GM18951 (cell line): Measurements from ENCODE around the gene KLB.
"Not testable (repeated sequence)": the region's sequence is repeated elsewhere in the genome, so short reads cannot be mapped to it uniquely, and the experiment has no call there.

ENCODE experiments used
- POLR2A ChIP-seq: IDR thresholded peaks from 4 replicates; pipeline ENCODE4 v1.6.1; 2011; ENCODE audit warnings: mild to moderate bottlenecking; ENCODE audit not compliant: insufficient read length, insufficient read depth; ENCODE audit errors: extremely low read depth
- in situ Hi-C: fragments of 300-500 bp; cut with MboI; formaldehyde crosslinking; loops from one replicate; pipeline ENCODE4 v1.12.0; 2022; ENCODE audit warnings: low sequenced_read_pairs, mixed read lengths, inconsistent platforms; ENCODE audit not compliant: unreplicated experiment

The KLB gene

DNA sequence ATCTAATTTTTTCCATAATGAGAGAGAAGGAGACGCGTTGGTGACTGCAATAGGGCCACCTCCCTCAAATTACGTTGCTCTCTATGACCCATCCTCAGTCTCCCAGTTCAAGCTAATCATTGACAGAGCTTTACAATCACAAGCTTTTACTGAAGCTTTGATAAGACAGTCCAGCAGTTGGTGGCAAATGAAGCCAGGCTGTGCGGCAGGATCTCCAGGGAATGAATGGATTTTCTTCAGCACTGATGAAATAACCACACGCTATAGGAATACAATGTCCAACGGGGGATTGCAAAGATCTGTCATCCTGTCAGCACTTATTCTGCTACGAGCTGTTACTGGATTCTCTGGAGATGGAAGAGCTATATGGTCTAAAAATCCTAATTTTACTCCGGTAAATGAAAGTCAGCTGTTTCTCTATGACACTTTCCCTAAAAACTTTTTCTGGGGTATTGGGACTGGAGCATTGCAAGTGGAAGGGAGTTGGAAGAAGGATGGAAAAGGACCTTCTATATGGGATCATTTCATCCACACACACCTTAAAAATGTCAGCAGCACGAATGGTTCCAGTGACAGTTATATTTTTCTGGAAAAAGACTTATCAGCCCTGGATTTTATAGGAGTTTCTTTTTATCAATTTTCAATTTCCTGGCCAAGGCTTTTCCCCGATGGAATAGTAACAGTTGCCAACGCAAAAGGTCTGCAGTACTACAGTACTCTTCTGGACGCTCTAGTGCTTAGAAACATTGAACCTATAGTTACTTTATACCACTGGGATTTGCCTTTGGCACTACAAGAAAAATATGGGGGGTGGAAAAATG is at the start of gene KLB:
Gene KLB, plus strand, starts transcription at position 168 of the 821 bp plus-strand sequence. Its CDS starts 20 bp downstream, at position 188.
- no peak for TF ChIP-seq POLR2A
- in situ Hi-C loops = no loop called here

DNA sequence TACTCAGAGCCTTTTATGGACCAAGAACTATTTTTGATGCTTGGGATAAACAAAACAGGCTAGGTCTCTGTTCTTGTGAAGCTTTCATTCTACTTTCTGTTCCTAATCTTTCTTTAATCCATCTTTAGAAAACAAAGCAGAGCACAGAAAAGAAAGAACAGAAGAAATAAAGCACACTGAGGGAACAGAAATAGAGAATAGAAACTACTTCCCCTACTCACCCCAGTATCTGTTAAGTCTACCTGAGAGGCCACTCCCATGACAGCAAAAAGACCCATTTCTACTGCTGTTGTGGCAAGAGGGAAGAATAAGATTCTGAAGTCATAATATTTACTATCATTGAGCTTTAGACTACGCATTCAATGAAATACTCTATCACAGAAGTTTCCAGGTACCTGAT is 49.7 kb upstream of the KLB start:
- no peak for TF ChIP-seq POLR2A
- in situ Hi-C loops = no loop called here

- in situ Hi-C loops = not testable (repeated sequence)
Measured at GRCh38 chr4:39360611-39361010, 46.1 kb upstream of the KLB start.

DNA sequence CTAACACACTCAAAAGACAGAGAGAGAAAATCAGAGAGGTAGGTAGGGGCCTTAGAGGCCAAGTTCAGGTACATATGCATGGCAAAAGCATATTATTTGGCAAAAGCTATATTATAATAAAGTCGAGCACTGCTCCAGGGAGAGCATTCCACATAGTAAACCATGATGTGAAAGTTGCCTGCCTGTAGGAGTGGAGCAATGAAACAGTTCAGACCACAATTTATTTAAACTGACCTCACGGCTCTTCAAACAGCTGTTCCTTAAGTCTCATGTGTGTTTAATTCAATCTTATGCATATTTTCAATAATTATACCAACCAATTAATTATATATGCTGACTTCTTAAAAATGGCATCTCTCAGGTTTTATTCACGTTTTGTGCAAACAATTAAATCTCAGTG is 43.9 kb upstream of the KLB start:
- in situ Hi-C loops = no loop called here
- TF ChIP-seq POLR2A = no peak

GRCh38 chr4:39363773-39364393 is 42.8 kb upstream of the KLB start:
- TF ChIP-seq POLR2A = no peak
- in situ Hi-C loops = no loop called here

DNA sequence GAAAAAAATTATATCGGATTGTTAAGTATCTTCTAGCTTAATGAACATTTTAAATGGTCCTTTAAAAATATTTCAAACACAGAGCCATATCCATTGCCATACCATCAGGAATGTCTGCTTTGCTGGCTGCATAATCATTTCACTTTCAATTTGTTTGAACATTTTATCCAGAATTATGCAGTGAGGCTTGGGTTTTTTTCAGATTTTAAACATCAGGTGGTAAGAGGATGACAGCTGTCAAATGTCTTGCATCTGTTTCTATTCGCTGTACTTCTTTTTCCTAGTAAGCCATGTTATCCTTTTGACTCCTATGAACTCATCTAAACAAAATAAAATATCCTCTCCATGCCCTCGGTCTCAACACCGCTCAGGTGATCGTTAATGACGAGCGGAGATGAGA is 41.4 kb upstream of the KLB start:
- in situ Hi-C loops = no loop called here
- TF ChIP-seq POLR2A = no peak

- peak; percentile 64 for TF ChIP-seq POLR2A
- in situ Hi-C loops = no loop called here
Measured at GRCh38 chr4:39365830-39366771, 40.6 kb upstream of the KLB start, which contains the start of gene RFC1. Gene RFC1 (minus strand): TSS chr4:39366362. CDS start chr4:39366241, 121 bp downstream.

DNA sequence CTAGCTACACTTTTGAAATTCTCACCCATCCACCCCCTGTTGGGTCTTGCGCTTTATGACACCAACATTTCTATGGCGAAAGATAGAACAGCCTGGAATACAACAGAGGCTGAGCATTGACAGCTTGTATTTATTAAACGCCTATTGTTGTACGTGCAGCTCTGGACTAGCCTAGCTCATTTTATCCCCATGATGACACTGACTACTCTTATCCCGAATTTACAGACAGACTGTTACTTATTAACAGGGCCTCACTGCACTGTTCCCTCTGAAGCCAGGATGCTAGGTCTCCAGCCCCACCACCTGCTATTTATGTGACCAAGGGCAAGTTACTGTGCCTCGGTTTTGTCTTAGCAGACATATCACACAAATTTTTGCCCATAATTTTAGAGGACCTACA is 39.6 kb upstream of the KLB start:
- TF ChIP-seq POLR2A = no peak
- in situ Hi-C loops = no loop called here

GRCh38 chr4:39369301-39369700 is 37.4 kb upstream of the KLB start:
- no peak for TF ChIP-seq POLR2A
- in situ Hi-C loops = no loop called here

DNA sequence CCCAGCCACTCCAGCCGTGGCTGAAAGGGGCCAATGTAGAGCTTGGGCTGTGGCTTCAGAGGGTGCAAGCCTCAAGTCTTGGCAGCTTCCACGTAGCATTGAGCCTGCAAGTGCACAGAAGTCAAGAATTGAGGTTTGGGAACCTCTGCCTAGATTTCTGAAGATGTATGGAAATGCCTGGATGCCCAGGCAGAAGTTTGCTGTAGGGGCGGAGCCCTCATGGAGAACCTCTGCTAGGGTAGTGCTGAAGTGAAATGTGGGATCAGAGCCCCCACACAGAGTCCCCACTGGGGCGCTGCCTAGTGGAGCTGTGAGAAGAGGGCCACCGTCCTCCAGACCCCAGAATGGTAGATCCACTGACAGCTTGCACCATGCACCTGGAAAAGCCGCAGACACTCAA is 35.5 kb upstream of the KLB start:
- in situ Hi-C loops = not testable (repeated sequence)

GRCh38 chr4:39375478-39375877 is 31.3 kb upstream of the KLB start:
- in situ Hi-C loops = no loop called here
- no peak for TF ChIP-seq POLR2A

GRCh38 chr4:39383690-39384089 is 23.0 kb upstream of the KLB start:
- TF ChIP-seq POLR2A = no peak
- in situ Hi-C loops = no loop called here

- in situ Hi-C loops = no loop called here
- TF ChIP-seq POLR2A = no peak
Measured at GRCh38 chr4:39384563-39384962, 22.2 kb upstream of the KLB start.
